WERI-Rb-1 (cell line): Measurements from ENCODE around the gene ITM2B.
A peak's percentile ranks its signal among the peaks of the same experiment; 100 is the strongest.

Source experiments
- DNase-seq: peaks from one replicate; pipeline ENCODE4 v3.0.0-alpha.2; 2020
- H3K27ac ChIP-seq: fragments of 250-450 bp; sonication (Bioruptor Pico); 2 replicates; pipeline ENCODE4 v1.5.1; 2020; ENCODE audit warnings: mild to moderate bottlenecking, moderate library complexity
- H3K27me3 ChIP-seq: fragments of 250-450 bp; sonication (Bioruptor Pico); 2 replicates; pipeline ENCODE4 v1.5.1; 2021; ENCODE audit warnings: mild to moderate bottlenecking, low read depth, moderate library complexity; ENCODE audit not compliant: insufficient read depth, severe bottlenecking
- H3K36me3 ChIP-seq: fragments of 250-450 bp; sonication (Bioruptor Pico); 2 replicates; pipeline ENCODE4 v1.5.1; 2020; ENCODE audit warnings: mild to moderate bottlenecking, moderate library complexity
- H3K4me3 ChIP-seq: 2 replicates; pipeline ENCODE4 v1.5.1; 2011; ENCODE audit warnings: low read depth, mild to moderate bottlenecking, control low read depth, low read length
- H3K9me3 ChIP-seq: fragments of 250-450 bp; sonication (Bioruptor Pico); 2 replicates; pipeline ENCODE4 v1.5.1; 2021; ENCODE audit warnings: mild to moderate bottlenecking, moderate library complexity; ENCODE audit not compliant: severe bottlenecking
- CTCF ChIP-seq: IDR thresholded peaks from 2 replicates; pipeline ENCODE4 v1.5.1; 2011; ENCODE audit warnings: low read depth, mild to moderate bottlenecking, control low read depth, inconsistent platforms, low read length

ITM2B gene

GRCh38 chr13:48231933-48232332 is 1.1 kb upstream of the ITM2B start:
- no peak overlapping the region for H3K27ac ChIP-seq
- no peaks in the 10 kb centered on the region for H3K9me3 ChIP-seq
- no peak for DNase-seq
- no peak for TF ChIP-seq CTCF
- H3K27me3 ChIP-seq, result no peaks in the 10 kb centered on the region
- no peaks in the 10 kb centered on the region for H3K36me3 ChIP-seq
- H3K4me3 ChIP-seq, result no peak overlapping the region

GRCh38 chr13:48232420-48233045 is 473 bp upstream of the ITM2B start:
- H3K36me3 ChIP-seq, result no peaks in the 10 kb centered on the region
- no peak for TF ChIP-seq CTCF
- no peak for DNase-seq
- H3K9me3 ChIP-seq, result no peaks in the 10 kb centered on the region
- H3K4me3 ChIP-seq, result no peak overlapping the region
- H3K27me3 ChIP-seq, result no peaks in the 10 kb centered on the region
- no peak overlapping the region for H3K27ac ChIP-seq

- Histone ChIP-seq H3K27me3 (no peaks in the 10 kb centered on the region), H3K4me3 (peak overlapping the region; percentile 74), H3K36me3 (no peaks in the 10 kb centered on the region), H3K27ac (peak overlapping the region; percentile 88), H3K9me3 (no peaks in the 10 kb centered on the region)
- TF ChIP-seq CTCF, result no peak
- DNase-seq, result no peak
Measured at GRCh38 chr13:48233889-48234488, 983 bp downstream of the ITM2B start.

GRCh38 chr13:48234566-48235340 is 1.7 kb downstream of the ITM2B start:
- Histone ChIP-seq H3K36me3 (no peaks in the 10 kb centered on the region), H3K27ac (no peak overlapping the region), H3K4me3 (peak overlapping the region; percentile 74), H3K9me3 (no peaks in the 10 kb centered on the region), H3K27me3 (no peaks in the 10 kb centered on the region)
- no peak for DNase-seq
- no peak for TF ChIP-seq CTCF

GRCh38 chr13:48235341-48236135 is 2.5 kb downstream of the ITM2B start:
- DNase-seq, result no peak
- H3K4me3 ChIP-seq, result peak overlapping the region; percentile 74
- no peak for TF ChIP-seq CTCF
- no peaks in the 10 kb centered on the region for H3K9me3 ChIP-seq
- no peak overlapping the region for H3K27ac ChIP-seq
- H3K36me3 ChIP-seq, result no peaks in the 10 kb centered on the region
- H3K27me3 ChIP-seq, result no peaks in the 10 kb centered on the region
